Measurements from ENCODE around the gene PRSS35. TPM values are rescaled to one million over a fixed set of nuclear protein-coding genes. Genes with fewer than 3 reads are reported as not detected.

The PRSS35 gene
- total and polyA plus RNA-seq, 4 donors: 0.14 to 9.9 (median 0.50) TPM

- DNase-seq (no peak), ATAC-seq (ENCODE audit: insufficient read depth, low FRiP score) (no peak)
- peaks cover 0 to 33% (median 0%) of the 10 kb centered on the region in 5 donors for H3K4me1 ChIP-seq (ENCODE audit: control insufficient read depth in 5 of 5, insufficient read depth in 5 of 5, low read length in 5 of 5)
- H3K9ac ChIP-seq (ENCODE audit: insufficient read depth in 1 of 2, low read length in 2 of 2): no peak overlapping the region
- no peaks in the 10 kb centered on the region for H3K9me3 ChIP-seq (ENCODE audit: control insufficient read depth in 4 of 4, insufficient read depth in 3 of 4, low read length in 3 of 4)
- H3K27ac ChIP-seq (ENCODE audit: low read depth in 1 of 2, low read length in 1 of 2): no peak overlapping the region
- no peaks in the 10 kb centered on the region for H3K36me3 ChIP-seq (ENCODE audit: control insufficient read depth in 4 of 4, insufficient read depth in 4 of 4, low read length in 4 of 4)
- 78 to 84% methylated on average over 8 of the region's 8 CpGs for WGBS, 2 donors
- H3K27me3 ChIP-seq (ENCODE audit: control insufficient read depth in 3 of 3, insufficient read depth in 3 of 3, low read length in 2 of 3): no peaks in the 10 kb centered on the region
- no peak overlapping the region for H3K4me3 ChIP-seq
- TF ChIP-seq, protein P1, sequence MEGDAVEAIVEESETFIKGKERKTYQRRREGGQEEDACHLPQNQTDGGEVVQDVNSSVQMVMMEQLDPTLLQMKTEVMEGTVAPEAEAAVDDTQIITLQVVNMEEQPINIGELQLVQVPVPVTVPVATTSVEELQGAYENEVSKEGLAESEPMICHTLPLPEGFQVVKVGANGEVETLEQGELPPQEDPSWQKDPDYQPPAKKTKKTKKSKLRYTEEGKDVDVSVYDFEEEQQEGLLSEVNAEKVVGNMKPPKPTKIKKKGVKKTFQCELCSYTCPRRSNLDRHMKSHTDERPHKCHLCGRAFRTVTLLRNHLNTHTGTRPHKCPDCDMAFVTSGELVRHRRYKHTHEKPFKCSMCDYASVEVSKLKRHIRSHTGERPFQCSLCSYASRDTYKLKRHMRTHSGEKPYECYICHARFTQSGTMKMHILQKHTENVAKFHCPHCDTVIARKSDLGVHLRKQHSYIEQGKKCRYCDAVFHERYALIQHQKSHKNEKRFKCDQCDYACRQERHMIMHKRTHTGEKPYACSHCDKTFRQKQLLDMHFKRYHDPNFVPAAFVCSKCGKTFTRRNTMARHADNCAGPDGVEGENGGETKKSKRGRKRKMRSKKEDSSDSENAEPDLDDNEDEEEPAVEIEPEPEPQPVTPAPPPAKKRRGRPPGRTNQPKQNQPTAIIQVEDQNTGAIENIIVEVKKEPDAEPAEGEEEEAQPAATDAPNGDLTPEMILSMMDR (IDR thresholded peaks at IDR 0.05; ENCODE audit: control extremely low read depth, extremely low read depth): no peak
These were observed 1.1 kb upstream of the PRSS35 start for GRCh38 chr6:83511266-83511665.

GRCh38 chr6:83514466-83514865 is 2.1 kb downstream of the PRSS35 start:
- TF ChIP-seq, protein P1 (IDR thresholded peaks at IDR 0.05; ENCODE audit: control extremely low read depth, extremely low read depth): no peak
- H3K4me1 ChIP-seq (ENCODE audit: control insufficient read depth in 5 of 5, insufficient read depth in 5 of 5, low read length in 5 of 5): peaks cover 0 to 33% (median 0%) of the 10 kb centered on the region in 5 donors
- ATAC-seq (ENCODE audit: insufficient read depth, low FRiP score) (no peak), DNase-seq (peak; percentile 22 to 53 (median 50))
- H3K9ac ChIP-seq (ENCODE audit: insufficient read depth in 1 of 2, low read length in 2 of 2): no peak overlapping the region
- H3K36me3 ChIP-seq (ENCODE audit: control insufficient read depth in 4 of 4, insufficient read depth in 4 of 4, low read length in 4 of 4): no peaks in the 10 kb centered on the region
- H3K27me3 ChIP-seq (ENCODE audit: control insufficient read depth in 3 of 3, insufficient read depth in 3 of 3, low read length in 2 of 3): no peaks in the 10 kb centered on the region
- no peak overlapping the region for H3K27ac ChIP-seq (ENCODE audit: low read depth in 1 of 2, low read length in 1 of 2)
- WGBS, 2 donors: 75 to 77% methylated on average over 1 of the region's 1 CpG
- no peak overlapping the region for H3K4me3 ChIP-seq
- no peaks in the 10 kb centered on the region for H3K9me3 ChIP-seq (ENCODE audit: control insufficient read depth in 4 of 4, insufficient read depth in 3 of 4, low read length in 3 of 4)

DNA sequence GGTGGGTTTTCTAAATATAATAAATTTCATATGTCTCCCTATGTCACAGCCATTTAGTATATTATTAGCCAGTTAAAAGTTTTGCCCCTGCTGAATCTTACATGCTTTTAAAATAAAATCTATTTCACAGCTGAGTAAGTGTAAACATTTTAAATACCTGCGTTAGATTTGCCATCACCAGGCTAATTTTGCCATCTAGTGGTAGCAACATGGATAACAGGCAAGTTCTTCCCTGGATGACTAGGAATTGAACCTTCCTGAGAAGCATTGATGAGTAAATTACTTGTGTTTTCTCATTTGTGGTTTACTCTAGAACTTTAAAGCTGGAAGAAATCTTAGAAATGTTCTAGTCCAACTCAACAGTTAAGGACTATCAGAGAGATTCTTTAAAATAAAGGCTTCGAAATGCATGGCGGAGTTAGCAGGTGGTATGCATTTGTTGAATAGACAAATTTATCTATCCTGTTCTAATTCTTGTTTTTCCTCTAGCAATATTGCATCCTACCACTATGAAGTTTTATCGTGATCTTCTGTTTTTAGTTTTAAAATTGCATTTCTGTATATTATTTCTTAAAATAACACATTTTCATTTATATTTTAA is 2.6 kb downstream of the PRSS35 start:
- peak; percentile 32 to 85 (median 78) for DNase-seq
- Histone ChIP-seq H3K9ac (ENCODE audit: insufficient read depth in 1 of 2, low read length in 2 of 2) (no peak overlapping the region), H3K4me3 (no peak overlapping the region), H3K36me3 (ENCODE audit: control insufficient read depth in 4 of 4, insufficient read depth in 4 of 4, low read length in 4 of 4) (no peaks in the 10 kb centered on the region), H3K4me1 (ENCODE audit: control insufficient read depth in 5 of 5, insufficient read depth in 5 of 5, low read length in 5 of 5) (peaks cover 0 to 33% (median 0%) of the 10 kb centered on the region in 5 donors), H3K27me3 (ENCODE audit: control insufficient read depth in 3 of 3, insufficient read depth in 3 of 3, low read length in 2 of 3) (no peaks in the 10 kb centered on the region), H3K9me3 (ENCODE audit: control insufficient read depth in 4 of 4, insufficient read depth in 3 of 4, low read length in 3 of 4) (no peaks in the 10 kb centered on the region), H3K27ac (ENCODE audit: low read depth in 1 of 2, low read length in 1 of 2) (no peak overlapping the region)
- TF ChIP-seq, protein P1 (IDR thresholded peaks at IDR 0.05; ENCODE audit: control extremely low read depth, extremely low read depth): peak; percentile 62
- ATAC-seq (ENCODE audit: insufficient read depth, low FRiP score): no peak
- WGBS, 2 donors: 20 to 38% methylated on average over 4 of the region's 4 CpGs

- DNase-seq: no peak
- H3K4me1 ChIP-seq (ENCODE audit: control insufficient read depth in 5 of 5, insufficient read depth in 5 of 5, low read length in 5 of 5): peaks cover 0 to 17% (median 0%) of the 10 kb centered on the region in 5 donors
- no peak for ATAC-seq (ENCODE audit: insufficient read depth, low FRiP score)
- 76 to 89% methylated on average over 1 of the region's 1 CpG for WGBS, 2 donors
- TF ChIP-seq, protein P1 (IDR thresholded peaks at IDR 0.05; ENCODE audit: control extremely low read depth, extremely low read depth): no peak
- H3K36me3 ChIP-seq (ENCODE audit: control insufficient read depth in 4 of 4, insufficient read depth in 4 of 4, low read length in 4 of 4): no peaks in the 10 kb centered on the region
- no peak overlapping the region for H3K27ac ChIP-seq (ENCODE audit: low read depth in 1 of 2, low read length in 1 of 2)
- H3K27me3 ChIP-seq (ENCODE audit: control insufficient read depth in 3 of 3, insufficient read depth in 3 of 3, low read length in 2 of 3): no peaks in the 10 kb centered on the region
- no peak overlapping the region for H3K9ac ChIP-seq (ENCODE audit: insufficient read depth in 1 of 2, low read length in 2 of 2)
- no peak overlapping the region for H3K4me3 ChIP-seq
- no peaks in the 10 kb centered on the region for H3K9me3 ChIP-seq (ENCODE audit: control insufficient read depth in 4 of 4, insufficient read depth in 3 of 4, low read length in 3 of 4)
These were observed 5.2 kb downstream of the PRSS35 start for GRCh38 chr6:83517500-83517899.

All from lung (tissue), 12 donors.